MCF 10A (cell line): ENCODE results near the gene PDE9A. TPM values are rescaled to one million over a fixed set of nuclear protein-coding genes. Genes with fewer than 3 reads are reported as not detected.

Source experiments
- BruUV-seq: library from RNA; stranded (reverse); fragments of 400-500 nt; replicated peaks from 2 replicates; lab custom pipeline; 2021; lab: Mats Ljungman, UMichigan
- CTCF ChIA-PET: fragments of 300-600 bp; sonication (Branson Sonifier 250); formaldehyde crosslinking; extraction: SDS; loops from one replicate; lab custom pipeline; 2021; ENCODE audit warnings: antibody characterized with exemption, inconsistent platforms; lab: Yijun Ruan, JAX
- POLR2A ChIA-PET: fragments of 300-600, 350-650 bp; sonication (Branson Sonifier 250); formaldehyde crosslinking; extraction: SDS; loops from one replicate; lab custom pipeline; 2020; ENCODE audit warnings: antibody characterized with exemption, inconsistent platforms; lab: Yijun Ruan, JAX
- DNase-seq: peaks from one replicate; pipeline ENCODE4 v3.0.0-alpha.2; 2018; ENCODE audit not compliant: unreplicated experiment
- H3K27ac Mint-ChIP-seq: one replicate; pipeline ENCODE4 v1.8.0; 2022; ENCODE audit warnings: mild to moderate bottlenecking, low read depth, mixed read lengths; ENCODE audit not compliant: unreplicated experiment
- H3K27me3 Mint-ChIP-seq: one replicate; pipeline ENCODE4 v1.8.0; 2022; ENCODE audit warnings: mixed read lengths; ENCODE audit not compliant: insufficient read depth, unreplicated experiment
- H3K36me3 Mint-ChIP-seq: one replicate; pipeline ENCODE4 v1.8.0; 2022; ENCODE audit warnings: mild to moderate bottlenecking, moderate library complexity, mixed read lengths; ENCODE audit not compliant: insufficient read depth, unreplicated experiment
- H3K4me1 Mint-ChIP-seq: one replicate; pipeline ENCODE4 v1.8.0; 2022; ENCODE audit warnings: mixed read lengths; ENCODE audit not compliant: insufficient read depth, unreplicated experiment
- H3K4me3 Mint-ChIP-seq: one replicate; pipeline ENCODE4 v1.8.0; 2022; ENCODE audit warnings: mild to moderate bottlenecking, moderate library complexity, mixed read lengths; ENCODE audit not compliant: unreplicated experiment
- H3K9me3 Mint-ChIP-seq: one replicate; pipeline ENCODE4 v1.8.0; 2022; ENCODE audit warnings: mixed read lengths; ENCODE audit not compliant: unreplicated experiment
- intact Hi-C: fragments of 100-400 bp; cut with micrococcal nuclease; formaldehyde crosslinking; loops from 2 replicates; pipeline ENCODE4 v1.14.1; 2022
- total RNA-seq: library from RNA; stranded (reverse); gene quantifications from 2 replicates; pipeline ENCODE4 v1.2.3, GENCODE V29; 2022
- TF ChIP-seq, protein P1 (sequence below): fragments of 200-600 bp; IDR thresholded peaks from one replicate; pipeline ENCODE4 v1.8.0; 2022; ENCODE audit warnings: antibody characterized with exemption, mild to moderate bottlenecking; ENCODE audit not compliant: unreplicated experiment

The PDE9A gene
- total RNA-seq, 1 experiment from 2014 or later, result not detected

DNA sequence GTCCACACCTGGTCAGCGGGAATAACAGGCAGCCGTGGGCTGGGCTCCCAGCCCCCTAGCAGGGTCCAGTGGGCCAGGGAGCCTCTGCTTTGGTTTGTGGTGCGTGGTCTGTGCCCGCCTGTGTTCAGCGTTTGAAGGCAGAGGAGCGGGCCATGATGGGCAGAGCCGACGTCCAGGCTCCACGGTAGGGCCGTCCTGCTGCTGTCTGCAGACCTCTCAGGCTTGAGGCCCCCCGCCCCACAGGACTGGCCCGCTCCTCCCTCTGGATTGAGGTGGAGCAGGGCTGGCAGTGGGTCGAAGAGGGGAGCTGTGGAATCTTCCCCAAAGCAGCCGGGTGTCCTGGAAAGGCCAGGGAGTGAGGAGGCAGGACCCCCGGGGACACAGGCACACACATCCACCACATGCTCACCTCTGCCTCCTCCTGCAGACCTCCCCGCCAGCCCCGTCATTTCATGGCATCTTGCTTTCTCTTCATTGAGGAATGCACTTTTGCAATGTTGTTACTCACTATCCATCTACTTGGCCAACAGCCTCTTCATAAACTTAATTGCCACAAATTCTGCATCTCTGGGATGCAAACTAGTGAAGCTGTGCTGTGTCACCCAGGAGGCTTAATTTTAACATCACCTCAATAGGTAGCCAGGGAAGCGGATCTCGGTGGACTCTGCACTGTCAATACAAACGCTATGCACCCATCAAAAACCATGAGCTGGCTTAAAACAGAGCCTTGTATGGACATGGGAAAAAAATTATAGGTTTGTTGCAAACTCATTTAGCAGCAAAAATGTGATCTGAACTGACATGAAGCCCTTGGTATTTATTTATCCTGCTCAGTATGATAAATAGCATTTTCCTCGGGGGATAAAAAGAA, 85.9 kb downstream of the PDE9A start:
- no peak overlapping the region for H3K4me3 Mint-ChIP-seq
- CTCF ChIA-PET, result no interaction called here
- no peaks in the 10 kb centered on the region for H3K4me1 Mint-ChIP-seq
- H3K36me3 Mint-ChIP-seq, result no peaks in the 10 kb centered on the region
- TF ChIP-seq, protein P1, sequence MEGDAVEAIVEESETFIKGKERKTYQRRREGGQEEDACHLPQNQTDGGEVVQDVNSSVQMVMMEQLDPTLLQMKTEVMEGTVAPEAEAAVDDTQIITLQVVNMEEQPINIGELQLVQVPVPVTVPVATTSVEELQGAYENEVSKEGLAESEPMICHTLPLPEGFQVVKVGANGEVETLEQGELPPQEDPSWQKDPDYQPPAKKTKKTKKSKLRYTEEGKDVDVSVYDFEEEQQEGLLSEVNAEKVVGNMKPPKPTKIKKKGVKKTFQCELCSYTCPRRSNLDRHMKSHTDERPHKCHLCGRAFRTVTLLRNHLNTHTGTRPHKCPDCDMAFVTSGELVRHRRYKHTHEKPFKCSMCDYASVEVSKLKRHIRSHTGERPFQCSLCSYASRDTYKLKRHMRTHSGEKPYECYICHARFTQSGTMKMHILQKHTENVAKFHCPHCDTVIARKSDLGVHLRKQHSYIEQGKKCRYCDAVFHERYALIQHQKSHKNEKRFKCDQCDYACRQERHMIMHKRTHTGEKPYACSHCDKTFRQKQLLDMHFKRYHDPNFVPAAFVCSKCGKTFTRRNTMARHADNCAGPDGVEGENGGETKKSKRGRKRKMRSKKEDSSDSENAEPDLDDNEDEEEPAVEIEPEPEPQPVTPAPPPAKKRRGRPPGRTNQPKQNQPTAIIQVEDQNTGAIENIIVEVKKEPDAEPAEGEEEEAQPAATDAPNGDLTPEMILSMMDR, result no peak
- intact Hi-C loops, result no loop called here
- H3K27me3 Mint-ChIP-seq, result peaks cover 46% of the 10 kb centered on the region
- no TSS peak for BruUV-seq
- DNase-seq, result no peak
- H3K9me3 Mint-ChIP-seq, result no peaks in the 10 kb centered on the region
- POLR2A ChIA-PET, result no interaction called here
- H3K27ac Mint-ChIP-seq, result no peak overlapping the region

DNA sequence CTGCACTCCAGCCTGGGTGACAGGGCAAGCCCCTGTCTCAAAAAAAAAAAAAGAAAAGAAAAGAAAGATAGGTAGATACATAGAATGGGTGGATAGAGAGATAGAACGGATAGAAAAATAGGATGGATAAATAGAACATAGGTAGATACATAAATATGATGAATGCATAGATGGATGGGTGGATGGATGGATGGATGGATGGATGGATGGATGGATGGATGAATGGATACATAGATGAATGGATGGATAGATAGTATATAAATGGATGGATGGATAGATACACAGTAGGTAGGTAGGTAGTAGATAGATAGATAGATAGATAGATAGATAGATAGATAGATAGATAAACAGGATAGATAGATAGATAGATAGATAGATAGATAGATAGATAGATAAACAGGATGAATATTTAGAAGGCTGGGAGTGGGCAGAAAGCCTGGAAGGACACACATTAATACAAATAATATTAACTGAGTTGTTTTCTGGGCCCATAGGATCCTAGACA, 87.0 kb downstream of the PDE9A start:
- H3K9me3 Mint-ChIP-seq, result no peaks in the 10 kb centered on the region
- H3K4me1 Mint-ChIP-seq, result no peaks in the 10 kb centered on the region
- intact Hi-C loops, result no loop called here
- H3K36me3 Mint-ChIP-seq, result no peaks in the 10 kb centered on the region
- CTCF ChIA-PET, result interaction anchor here (0.5 kb wide), 1 partner anchor 8 kb away, joined by 4 read pairs; no protein-coding TSS in a partner anchor
- POLR2A ChIA-PET, result no interaction called here
- BruUV-seq, result no TSS peak
- H3K4me3 Mint-ChIP-seq, result no peak overlapping the region
- peaks cover 53% of the 10 kb centered on the region for H3K27me3 Mint-ChIP-seq
- no peak overlapping the region for H3K27ac Mint-ChIP-seq
- TF ChIP-seq, protein P1, result no peak
- DNase-seq, result no peak

DNA sequence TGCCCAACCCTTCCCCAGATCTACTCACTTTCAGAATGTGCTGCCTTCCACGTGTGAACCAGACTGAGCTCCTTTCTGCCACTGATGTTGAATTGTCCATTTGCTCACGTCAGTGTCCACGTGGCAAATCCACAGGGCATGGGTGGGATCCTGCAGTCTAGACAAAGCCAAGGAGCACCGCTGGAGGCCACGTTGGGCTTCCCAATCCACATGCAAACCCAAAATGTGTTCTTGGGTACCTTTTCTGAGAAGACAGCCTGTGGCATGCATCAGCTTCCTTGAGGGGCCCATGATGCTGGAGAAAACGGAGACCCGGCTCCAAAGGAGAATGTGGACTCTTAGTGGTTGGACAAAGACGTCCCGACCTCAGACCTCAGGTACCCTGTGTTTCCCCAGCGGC, 87.6 kb downstream of the PDE9A start:
- DNase-seq, result no peak
- CTCF ChIA-PET, result interaction anchor here (0.6 to 1.2 kb wide), 3 partner anchors 9 to 148 kb away, joined by 3 to 6 read pairs (median 4); no protein-coding TSS in a partner anchor
- POLR2A ChIA-PET, result no interaction called here
- Mint-ChIP-seq H3K27me3 (peaks cover 54% of the 10 kb centered on the region), H3K27ac (no peak overlapping the region), H3K4me3 (no peak overlapping the region), H3K9me3 (no peaks in the 10 kb centered on the region), H3K4me1 (no peaks in the 10 kb centered on the region), H3K36me3 (no peaks in the 10 kb centered on the region)
- intact Hi-C loops, result no loop called here
- no TSS peak for BruUV-seq
- TF ChIP-seq, protein P1, result no peak
